GM21786 (cell line): Measurements from ENCODE around the gene SLC8A3.

Experiments
- ATAC-seq: cut with Tn5 transposase; IDR thresholded peaks from one replicate; pipeline ENCODE4 v1.9.1; 2021; ENCODE audit not compliant: unreplicated experiment

The SLC8A3 gene

DNA sequence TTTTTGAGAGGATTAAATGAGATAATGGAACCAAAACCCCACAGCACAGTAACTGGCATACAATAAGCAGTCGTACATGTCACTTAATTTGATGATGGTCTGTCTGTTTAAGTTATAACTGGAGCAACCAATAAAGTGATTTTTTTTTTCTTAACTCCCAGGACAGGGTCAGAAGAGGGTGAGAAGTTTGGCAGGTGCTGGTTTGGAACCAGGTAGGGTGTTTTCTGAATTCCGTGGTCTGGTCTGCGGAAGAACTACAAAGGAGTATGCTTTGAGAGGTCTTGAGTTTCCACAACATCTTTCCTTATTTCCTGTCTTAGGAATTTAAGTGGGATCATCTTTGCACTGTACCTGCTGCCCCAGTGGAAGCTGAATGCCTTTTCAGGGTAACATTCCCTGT, 111.7 kb downstream of the SLC8A3 start:
- no peak for ATAC-seq

DNA sequence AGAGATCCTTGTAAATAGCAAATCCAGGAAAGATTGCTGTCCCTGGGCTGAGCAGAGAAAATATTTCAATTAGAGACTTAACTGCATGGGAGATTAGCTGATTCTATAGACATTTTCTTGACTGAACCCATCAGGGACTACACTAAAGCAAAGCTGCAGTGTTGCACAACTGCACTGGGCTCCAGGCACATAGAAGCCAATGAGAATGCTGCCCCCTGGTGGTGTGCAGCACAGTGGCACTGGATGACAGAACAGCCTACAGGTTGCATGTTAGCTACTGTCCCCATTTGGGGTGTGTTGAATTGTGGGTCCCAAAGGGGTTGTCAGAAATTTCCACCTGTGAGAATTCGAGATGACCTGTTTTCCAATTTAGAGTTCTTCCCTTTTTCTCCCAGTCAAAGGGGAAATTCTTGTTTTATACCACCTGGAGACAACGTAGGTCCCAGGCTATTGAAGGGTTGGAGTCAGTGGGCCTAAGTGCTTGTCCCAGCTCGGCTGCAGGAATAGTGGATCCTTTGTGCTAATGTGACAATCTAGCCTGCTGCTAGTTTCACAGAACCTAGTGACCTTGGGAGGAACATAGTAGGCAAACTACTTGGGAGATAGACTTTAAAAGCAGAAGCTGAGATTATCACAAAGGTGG, 114.7 kb downstream of the SLC8A3 start:
- ATAC-seq, result no peak

DNA sequence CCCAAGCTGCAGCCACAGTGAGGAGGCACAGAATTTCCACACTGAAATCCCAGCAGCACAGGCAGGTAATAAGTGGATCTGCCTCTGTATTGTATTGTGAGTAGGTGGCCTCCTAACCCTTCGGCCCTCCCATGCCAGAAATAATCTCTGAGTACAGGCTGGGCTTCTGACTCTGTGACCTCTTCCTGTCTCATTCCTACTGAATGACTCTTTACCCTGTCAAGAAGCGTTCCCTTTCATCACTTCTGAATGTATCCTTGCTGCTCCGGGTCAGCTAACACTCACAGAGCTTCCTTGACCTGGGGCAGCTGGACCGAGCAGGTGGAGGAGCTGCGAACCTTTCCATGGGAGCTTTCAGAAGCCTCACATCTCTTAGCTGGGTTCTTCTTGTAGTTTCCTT, 119.6 kb downstream of the SLC8A3 start:
- no peak for ATAC-seq

DNA sequence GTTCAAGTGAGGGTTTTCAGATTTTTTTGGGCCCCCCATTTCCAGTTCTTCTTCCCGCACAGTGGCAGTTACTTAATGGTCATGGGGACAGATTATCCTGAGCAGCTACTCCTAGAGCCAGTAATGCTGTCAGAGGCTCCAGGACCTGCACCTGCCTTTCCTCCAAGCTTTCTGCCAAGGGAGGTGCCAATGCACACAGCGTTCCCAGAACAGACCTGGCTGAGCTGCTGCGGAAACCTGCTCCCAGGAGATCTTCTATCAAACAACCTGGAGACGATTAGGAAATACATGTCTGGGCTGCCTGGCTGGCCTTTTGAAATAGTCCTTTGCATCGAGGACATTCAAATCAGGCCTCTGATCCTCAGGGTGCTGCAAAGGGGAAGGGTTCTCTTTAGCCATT, 120.9 kb downstream of the SLC8A3 start:
- ATAC-seq, result no peak

DNA sequence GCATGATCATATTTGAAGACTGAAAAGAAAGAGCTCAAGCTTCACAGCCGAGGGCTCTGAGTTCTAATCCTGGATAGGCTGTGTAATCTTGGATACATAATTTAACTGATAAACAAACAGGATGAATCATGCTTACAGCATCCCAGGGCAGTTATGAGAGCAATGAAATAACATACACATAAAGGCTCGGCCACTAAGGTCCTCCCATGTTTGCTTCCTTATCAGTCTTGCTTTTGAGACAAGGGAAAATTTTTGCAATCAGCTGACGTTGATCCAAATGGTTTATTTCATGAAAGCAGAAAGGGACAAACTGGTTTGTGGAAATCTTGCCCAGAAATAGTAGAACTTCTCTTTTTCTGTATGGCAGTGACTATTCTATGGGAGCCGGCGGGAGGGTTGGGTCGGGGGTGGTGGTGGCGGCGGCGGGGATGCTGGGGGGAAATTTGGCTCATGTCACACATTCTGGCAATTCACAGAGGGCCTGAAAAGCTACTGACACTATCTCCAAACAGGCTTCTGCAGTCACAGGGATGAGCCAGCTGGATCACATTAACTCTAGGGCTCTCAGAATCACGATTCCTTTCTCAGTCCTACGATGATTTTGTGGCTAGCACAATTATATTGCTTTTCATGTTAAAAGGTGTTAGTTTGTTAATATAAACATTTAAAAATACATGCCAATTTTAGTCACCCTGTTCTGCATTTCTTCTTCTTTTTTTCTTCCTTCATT, 124.5 kb downstream of the SLC8A3 start:
- ATAC-seq, result no peak

DNA sequence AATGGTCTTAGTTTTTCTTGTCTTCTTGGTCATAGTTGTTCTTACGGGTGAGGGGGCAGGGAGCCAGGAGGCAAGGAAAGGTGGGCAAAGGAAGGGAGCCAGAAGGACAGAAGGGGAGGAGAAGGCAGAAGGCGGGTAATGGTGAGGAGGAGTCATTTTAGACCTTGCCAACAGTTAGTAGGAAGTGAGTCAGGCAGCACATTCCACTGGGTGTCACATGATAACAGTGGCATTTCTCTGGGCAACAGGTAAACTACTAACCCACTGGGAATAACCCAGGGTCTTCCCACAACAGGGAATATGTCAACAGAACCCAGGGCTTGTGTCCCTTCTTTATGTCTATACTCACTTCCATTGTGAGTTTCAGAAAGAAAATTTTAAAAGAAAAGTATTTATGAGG, 127.6 kb downstream of the SLC8A3 start:
- no peak for ATAC-seq

DNA sequence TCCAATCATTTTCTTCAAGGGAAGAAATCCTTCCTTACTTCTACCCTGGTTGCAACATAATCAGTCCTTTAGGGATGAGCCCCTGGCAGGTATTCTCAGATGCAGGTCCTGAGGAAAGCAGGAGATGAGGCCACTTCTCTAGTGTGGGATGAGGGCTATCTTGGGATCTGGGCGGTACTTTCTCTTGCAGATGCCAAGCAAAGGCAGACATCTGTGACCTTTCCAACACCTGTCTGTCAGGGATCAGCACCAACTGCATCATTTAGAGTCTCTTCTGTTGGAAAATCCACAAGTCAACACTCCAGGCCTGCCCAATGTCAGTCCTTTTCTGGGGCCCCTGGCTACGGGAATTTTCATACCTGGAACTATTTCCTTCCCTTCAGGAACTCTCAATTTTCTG, 129.2 kb downstream of the SLC8A3 start:
- no peak for ATAC-seq

DNA sequence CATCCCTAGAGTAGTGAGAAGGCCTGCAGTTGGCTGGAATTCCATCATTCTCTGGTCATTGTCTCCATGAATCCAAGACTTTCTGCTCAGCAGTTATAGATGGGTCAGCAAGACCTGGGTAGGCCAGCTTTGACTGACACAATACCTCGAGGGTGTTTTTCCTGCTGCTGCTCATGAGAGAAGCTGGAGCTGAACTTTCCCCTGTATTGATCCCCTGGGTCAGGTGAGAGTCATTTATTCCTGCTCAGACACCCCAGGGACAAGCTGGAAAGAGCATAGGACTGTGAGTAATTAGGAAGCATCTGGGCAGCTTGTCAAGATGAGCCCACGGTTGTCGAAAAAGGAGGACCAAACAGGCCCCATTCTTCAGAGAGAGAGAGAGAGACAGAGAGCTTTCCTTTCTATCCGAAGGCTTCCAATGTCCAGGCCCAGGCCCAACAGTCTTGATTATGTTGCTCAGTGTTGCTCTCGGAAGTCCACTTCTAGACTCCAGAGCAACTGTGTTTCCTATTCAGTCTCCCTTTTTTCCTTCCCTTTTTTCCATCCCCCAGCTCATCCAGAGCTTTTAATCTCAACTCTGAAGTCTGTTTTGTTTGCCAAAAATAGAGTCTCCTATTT, 131.1 kb downstream of the SLC8A3 start:
- no peak for ATAC-seq

DNA sequence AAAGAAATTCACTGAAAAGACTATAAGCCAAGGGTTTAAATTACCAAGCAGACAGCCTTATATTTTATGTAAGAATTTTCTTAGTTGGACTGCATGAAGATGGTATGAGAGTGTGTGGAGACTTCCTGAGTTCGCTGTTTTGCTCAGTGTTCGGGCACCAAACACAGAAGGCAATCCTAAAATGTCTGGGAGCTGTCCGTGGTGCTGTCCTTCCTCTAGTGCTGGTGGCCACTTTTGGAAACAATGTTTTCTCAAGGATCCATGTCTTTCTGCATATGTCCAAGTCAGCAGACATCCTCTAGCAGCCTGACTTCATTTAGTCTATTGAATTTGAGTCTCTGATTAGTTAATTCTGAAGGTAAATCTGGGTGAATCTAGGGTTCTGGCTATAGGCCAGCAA, 135.8 kb downstream of the SLC8A3 start:
- no peak for ATAC-seq

DNA sequence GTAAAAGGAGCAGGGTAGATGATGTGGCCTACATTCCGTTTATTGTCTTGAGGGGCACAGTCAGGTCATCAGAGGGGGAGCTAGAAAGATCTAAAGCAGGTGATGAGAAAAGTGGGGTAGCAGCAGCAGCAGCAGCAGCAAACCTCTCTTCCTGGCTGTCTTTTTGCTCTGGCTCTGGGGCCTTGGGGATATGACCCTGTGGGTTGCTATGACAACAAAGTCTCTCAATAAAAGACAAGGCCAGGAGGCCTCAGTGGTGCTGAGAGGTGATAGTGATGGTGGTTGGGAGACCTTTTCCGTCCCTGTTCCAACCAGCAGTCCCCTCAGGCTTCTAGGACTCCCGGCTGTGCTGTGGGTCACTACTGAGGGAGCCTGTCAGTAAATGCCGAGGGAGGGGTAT, 138.6 kb downstream of the SLC8A3 start:
- no peak for ATAC-seq

DNA sequence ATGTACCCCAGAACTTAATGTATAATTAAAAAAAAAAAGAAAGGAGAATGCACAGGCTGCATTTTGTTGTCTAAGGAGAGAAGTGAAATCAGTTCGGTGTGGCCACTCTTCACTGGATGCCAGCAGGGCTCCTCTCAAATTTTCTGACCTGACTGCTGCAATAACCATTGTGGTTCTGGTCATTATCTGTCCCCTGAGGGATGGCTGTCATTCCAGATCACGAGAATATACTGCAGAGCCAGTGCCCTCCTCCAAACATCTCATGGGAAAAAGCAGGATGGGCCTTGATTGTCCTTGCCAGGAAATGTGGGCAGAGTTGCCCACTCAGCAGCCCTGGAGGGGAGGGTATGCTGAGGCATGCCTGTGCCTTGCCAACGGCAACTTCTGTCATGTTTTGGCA, 139.1 kb downstream of the SLC8A3 start:
- ATAC-seq, result no peak

DNA sequence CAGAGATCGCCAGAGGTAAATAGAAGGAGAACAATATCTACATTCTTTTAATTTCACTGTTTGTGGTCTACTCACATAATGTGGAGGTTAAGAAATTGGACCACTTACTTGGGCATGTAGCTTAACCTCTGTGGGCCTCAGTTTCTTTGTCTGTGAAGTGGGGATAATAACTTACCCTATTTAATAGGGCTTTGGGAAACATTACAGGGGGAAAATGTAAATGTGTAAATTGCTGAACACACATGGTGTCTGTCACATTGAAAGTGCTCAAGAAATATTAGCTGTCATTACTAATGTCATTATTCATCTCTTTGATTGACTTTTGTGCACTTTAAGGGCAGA, 140.5 kb downstream of the SLC8A3 start:
- ATAC-seq, result no peak

DNA sequence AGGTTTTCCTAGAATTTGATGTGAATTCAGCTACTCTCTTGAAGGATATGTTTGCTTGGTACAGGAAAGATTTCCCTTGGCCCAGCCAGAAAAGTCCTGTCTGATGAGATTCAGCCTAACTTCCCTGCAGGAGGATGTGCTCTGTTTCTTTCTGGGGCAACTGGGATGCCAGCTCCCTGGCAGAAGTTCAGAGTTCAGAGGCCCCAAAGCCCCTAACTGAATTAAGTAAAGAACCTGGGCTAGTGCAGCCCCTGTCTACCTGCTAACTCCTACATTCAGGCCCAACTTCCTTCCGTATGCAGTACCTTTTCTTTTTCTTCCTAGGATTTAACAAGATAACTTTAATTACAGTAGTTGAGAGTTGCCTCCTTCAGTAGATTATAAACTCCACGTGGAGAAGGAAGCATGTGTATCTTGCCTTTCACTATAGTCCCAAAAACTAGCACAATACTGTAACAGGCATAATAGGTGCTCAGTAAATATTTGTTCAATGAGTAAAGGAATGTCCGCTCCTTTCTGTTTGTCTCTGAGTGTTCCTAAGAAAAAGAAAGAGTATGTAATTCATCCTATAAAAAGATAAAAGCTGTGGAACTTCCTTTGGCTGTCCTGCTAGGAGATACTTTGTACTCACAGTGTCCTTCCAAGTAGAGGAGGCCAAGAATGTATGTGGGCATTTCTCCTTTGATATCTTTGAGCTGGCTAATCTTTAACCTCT, 141.0 kb downstream of the SLC8A3 start:
- ATAC-seq, result no peak

DNA sequence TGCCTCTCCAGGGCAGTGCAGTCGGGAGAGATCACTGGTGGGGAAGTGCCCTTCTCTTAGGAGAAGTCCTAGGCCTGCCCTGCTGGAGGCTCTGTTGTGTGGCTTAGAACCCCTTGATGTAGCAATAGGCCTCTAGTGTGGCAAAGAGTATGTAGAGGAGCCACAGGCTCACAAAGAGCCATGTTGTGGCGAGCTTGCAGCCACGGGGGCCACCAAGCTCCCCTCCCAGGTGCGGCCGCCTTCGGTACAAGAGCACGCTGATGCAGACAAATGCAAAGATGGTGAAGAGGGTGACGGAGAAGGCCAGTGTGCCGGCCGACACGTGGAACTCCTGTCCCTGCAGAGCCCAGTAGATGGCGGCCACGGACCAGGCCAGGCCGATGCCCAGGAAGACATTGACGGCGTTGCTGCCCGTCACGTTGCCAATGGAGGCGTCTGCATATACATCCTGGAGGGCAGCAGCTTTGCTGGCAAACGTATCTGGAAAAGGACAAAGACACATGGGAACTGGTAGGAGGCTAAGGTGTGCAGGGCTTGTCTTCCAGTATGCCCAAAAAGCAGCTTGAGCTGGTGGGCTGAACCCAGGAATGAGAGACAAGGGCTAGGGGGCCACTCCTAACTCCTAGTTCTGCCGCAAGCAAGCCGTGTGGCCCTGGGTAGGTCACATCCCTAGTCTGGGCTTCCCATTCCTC, 142.8 kb downstream of the SLC8A3 start:
- ATAC-seq, result no peak

DNA sequence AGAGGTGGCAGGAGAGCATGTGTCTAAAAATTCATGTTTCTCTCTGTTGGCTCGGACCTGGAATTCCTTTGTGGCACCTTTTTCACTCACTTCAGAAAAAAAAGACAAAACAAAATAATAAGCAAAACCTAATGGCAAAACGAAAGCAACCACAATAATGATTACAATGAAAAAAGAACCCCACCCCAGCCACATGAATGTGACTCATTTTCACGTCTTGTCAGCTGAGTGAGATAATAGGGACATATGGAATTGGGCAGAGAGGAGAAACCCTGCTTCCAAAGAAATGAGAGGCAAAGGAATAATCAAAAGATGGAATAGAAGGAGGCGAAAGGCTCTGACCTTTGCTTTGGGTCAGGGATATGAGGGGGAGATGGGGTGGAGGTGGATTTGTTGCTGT, 143.4 kb downstream of the SLC8A3 start:
- ATAC-seq, result no peak

DNA sequence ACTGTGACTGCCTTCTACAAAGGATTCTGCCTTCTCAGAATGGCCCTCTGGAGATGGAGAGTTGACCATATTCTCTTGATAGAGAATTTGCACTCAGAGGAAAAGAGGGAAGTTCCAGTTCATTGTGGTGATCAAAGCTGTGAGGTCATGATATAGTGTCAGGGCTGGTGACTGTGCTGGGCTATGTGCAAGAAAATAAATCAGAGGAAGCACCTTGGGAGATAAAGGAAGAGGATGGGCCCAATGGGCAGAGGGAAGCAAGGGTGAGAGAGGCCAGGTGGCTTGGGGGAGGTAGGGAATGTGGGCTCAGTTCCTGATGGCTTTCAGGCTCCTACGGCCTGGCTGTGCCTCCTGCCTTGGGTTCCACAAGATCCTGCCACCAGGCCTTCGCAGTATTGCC, 145.8 kb downstream of the SLC8A3 start:
- no peak for ATAC-seq

DNA sequence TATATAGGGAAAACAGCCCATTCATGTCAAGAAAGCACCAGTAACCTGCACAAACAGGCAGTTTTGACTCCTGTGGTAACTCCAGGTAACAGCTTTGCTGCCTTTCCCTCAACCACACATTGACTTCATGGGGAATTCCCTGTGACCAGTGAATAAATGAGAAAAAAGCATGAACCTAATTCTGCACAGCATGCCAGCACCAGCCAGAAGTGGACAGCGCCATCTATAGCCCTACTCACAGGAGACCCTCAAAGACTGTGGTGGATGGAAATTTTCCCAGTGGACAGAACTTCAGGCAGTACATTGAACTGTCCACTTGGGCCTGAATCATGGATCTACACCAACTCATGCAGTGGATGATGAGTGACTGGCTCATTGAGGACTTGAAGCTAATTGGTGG, 152.1 kb downstream of the SLC8A3 start:
- no peak for ATAC-seq

DNA sequence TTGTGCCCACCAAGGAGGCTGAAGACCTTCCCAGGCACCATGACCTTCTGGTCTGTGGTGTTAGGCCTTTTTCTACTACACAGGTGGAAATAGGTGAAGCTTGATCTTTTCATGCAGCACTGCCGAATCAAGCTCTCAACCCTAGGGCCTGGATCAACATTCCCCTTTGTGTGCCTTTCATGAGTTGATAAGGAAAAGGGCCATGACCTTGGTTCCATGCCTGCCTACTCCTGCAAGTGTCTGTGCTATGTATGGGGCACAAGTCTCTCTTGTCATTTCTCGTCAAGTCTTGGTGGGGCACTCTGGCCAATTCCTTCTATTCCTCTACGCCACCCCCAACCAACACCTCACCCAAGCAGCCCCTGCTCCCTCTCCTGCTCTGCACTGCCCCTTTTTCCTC, 154.5 kb downstream of the SLC8A3 start:
- ATAC-seq, result no peak

DNA sequence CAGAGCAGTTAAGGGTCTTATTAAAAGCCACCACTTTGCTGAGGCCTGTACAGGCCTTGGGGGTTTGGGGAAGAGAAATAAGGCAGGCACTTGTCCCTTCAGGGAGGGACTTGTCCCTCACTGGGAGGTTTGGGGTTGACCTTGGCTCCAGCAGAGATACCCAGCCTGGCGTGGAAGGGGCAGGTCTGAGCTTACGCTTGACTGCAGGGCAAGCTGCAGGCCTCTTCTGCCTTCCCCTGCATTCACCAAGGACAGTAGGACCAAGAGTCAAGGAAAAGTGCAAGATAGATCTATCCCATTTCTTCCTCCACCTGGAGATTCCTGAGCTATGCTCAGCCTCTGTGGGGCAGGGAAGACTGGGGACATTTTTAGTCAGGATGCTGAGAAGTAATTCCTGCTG, 155.2 kb downstream of the SLC8A3 start:
- ATAC-seq, result no peak

DNA sequence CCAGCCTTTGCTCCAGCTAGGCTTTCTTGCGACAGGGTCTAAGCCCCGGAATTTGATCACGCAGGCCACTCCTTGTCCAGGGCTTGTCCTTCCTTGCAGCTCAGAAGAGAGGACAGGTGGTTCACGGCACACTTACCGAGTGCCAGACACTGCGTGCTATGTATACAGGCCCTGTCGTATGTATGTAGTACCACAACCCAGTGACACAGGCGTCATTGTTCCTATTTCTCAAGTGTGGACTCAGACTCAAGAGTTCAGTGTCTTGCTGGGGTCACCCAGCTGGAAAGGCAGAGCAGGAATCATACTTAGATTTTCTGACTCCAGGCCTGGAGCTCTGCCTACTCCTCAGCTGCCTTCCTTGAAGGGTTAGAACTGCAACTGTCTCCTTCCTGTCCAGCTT, 155.6 kb downstream of the SLC8A3 start:
- ATAC-seq, result no peak

DNA sequence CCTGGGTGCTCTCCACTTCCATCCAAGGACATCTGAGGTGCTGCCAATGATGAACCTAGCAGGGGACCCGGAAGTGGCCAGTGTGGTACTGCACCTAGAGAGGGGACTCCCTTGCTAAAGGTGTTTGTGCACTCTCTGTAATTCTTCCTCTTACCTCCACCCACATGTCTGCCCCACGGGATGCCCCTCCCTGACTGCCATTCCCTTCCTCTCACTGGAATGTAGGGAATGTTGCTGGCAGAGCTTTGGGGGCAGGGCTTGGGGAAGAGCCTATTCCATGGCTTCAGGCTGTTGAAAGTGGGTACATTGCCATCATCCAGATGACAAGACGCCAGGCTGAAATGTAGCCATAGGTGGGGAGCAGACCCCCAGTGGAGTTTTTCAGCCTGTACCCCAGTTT, 156.3 kb downstream of the SLC8A3 start:
- ATAC-seq, result no peak
